Effector memory CD8-positive, alpha-beta T cell (primary cell): ENCODE results near the gene COTL1.

Source experiments
- ATAC-seq: fragments of 150-1000 bp; cut with Tn5 transposase; replicated peaks from 2 replicates; pipeline ENCODE4 v1.10.0; 2021; ENCODE audit warnings: mild to moderate bottlenecking, moderate library complexity
- DNase-seq, 3 experiments: peaks; one replicate each; pipeline ENCODE4 v3.0.0; 2021
- H3K27ac Mint-ChIP-seq, 2 donors: one replicate each; pipeline ENCODE4 v1.8.0; 2022; ENCODE audit warnings: mild to moderate bottlenecking in 2 of 2, mixed read lengths in 2 of 2, moderate library complexity in 2 of 2
- H3K27me3 Mint-ChIP-seq, 2 donors: one replicate each; pipeline ENCODE4 v1.8.0; 2022; ENCODE audit warnings: mixed read lengths in 2 of 2
- H3K36me3 Mint-ChIP-seq: one replicate; pipeline ENCODE4 v1.8.0; 2022; ENCODE audit warnings: mild to moderate bottlenecking, moderate library complexity, mixed read lengths; ENCODE audit not compliant: insufficient read depth
- H3K4me1 Mint-ChIP-seq, 2 donors: one replicate each; pipeline ENCODE4 v1.8.0; 2022; ENCODE audit warnings: low read depth in 2 of 2, mixed read lengths in 2 of 2
- H3K4me3 Mint-ChIP-seq, 2 donors: one replicate each; pipeline ENCODE4 v1.8.0; 2022; ENCODE audit warnings: mild to moderate bottlenecking in 2 of 2, mixed read lengths in 2 of 2, moderate library complexity in 2 of 2
- H3K9me3 Mint-ChIP-seq, 2 donors: one replicate each; pipeline ENCODE4 v1.8.0; 2022; ENCODE audit warnings: mixed read lengths in 2 of 2

Gene COTL1

GRCh38 chr16:84605339-84605848 lies 12.5 kb downstream of the COTL1 start:
- H3K4me3 Mint-ChIP-seq: peak overlapping the region in 1 of 2 donors; percentile 47
- ATAC-seq (no peak), DNase-seq (no peak)
- H3K36me3 Mint-ChIP-seq: peaks cover 25% of the 10 kb centered on the region
- H3K27me3 Mint-ChIP-seq: no peaks in the 10 kb centered on the region
- peak overlapping the region in 1 of 2 donors; percentile 93 for H3K27ac Mint-ChIP-seq
- H3K4me1 Mint-ChIP-seq: peaks cover 70 to 72% of the 10 kb centered on the region in 2 donors
- no peaks in the 10 kb centered on the region for H3K9me3 Mint-ChIP-seq

DNA sequence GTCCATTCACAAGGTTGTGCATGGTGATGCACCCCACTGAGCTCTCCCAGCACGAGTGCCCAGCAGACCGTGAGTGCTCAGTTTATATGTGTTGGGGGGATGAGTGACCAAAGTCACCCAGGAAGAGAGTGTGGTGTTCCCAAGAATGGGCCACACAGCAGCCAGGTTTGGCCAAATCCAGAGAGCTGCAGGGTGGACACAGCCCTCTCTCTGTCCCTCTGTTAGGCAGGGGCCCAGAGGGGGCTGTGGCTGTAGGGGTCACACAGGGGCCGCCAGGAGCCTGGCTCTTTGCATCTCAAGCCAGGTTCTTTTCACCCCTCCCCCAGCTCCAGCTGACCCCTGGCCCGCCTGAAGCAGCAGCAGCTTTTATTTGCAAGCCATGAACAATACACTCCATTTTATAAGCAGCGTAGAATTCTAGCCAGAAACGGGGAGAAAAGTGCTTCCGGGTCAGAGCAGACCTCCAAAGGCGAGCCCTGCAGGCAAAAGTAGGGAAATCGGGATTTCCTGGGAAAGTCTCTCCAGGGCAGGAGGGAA lies 13.3 kb downstream of the COTL1 start:
- peak overlapping the region in 1 of 2 donors; percentile 87 for H3K27ac Mint-ChIP-seq
- peak overlapping the region; percentile 47 to 77 for H3K4me3 Mint-ChIP-seq
- H3K4me1 Mint-ChIP-seq: peaks cover 68 to 69% of the 10 kb centered on the region in 2 donors
- peaks cover 33% of the 10 kb centered on the region for H3K36me3 Mint-ChIP-seq
- no peak for DNase-seq
- H3K27me3 Mint-ChIP-seq: no peaks in the 10 kb centered on the region
- H3K9me3 Mint-ChIP-seq: no peaks in the 10 kb centered on the region
- no peak for ATAC-seq

GRCh38 chr16:84603940-84604339 lies 13.9 kb downstream of the COTL1 start:
- peaks cover 67% of the 10 kb centered on the region in 2 donors for H3K4me1 Mint-ChIP-seq
- no peaks in the 10 kb centered on the region for H3K9me3 Mint-ChIP-seq
- H3K27me3 Mint-ChIP-seq: no peaks in the 10 kb centered on the region
- ATAC-seq (no peak), DNase-seq (no peak)
- peaks cover 35% of the 10 kb centered on the region for H3K36me3 Mint-ChIP-seq
- H3K4me3 Mint-ChIP-seq: peak overlapping the region; percentile 77 to 78
- peak overlapping the region in 1 of 2 donors; percentile 93 for H3K27ac Mint-ChIP-seq

GRCh38 chr16:84603140-84603816 lies 14.6 kb downstream of the COTL1 start:
- Mint-ChIP-seq H3K4me3 (peak overlapping the region; percentile 77 to 78), H3K9me3 (no peaks in the 10 kb centered on the region), H3K4me1 (peaks cover 65 to 66% of the 10 kb centered on the region in 2 donors), H3K36me3 (peaks cover 31% of the 10 kb centered on the region), H3K27ac (peak overlapping the region; percentile 93 to 94), H3K27me3 (no peaks in the 10 kb centered on the region)
- ATAC-seq (no peak), DNase-seq (no peak)

GRCh38 chr16:84600343-84601229 lies 17.3 kb downstream of the COTL1 start:
- H3K27me3 Mint-ChIP-seq: peaks cover 0 to 6% of the 10 kb centered on the region in 2 donors
- peaks cover 37% of the 10 kb centered on the region for H3K36me3 Mint-ChIP-seq
- H3K4me3 Mint-ChIP-seq: peak overlapping the region; percentile 83 to 97
- ATAC-seq (peak; percentile 69), DNase-seq (no peak)
- H3K27ac Mint-ChIP-seq: peak overlapping the region; percentile 86 to 92
- H3K4me1 Mint-ChIP-seq: peaks cover 58 to 67% of the 10 kb centered on the region in 2 donors
- no peaks in the 10 kb centered on the region for H3K9me3 Mint-ChIP-seq

- H3K27ac Mint-ChIP-seq: peak overlapping the region; percentile 86 to 92
- H3K4me1 Mint-ChIP-seq: peaks cover 63 to 75% of the 10 kb centered on the region in 2 donors
- peak; percentile 39 for ATAC-seq
- DNase-seq: no peak
- peaks cover 0 to 6% of the 10 kb centered on the region in 2 donors for H3K27me3 Mint-ChIP-seq
- no peaks in the 10 kb centered on the region for H3K9me3 Mint-ChIP-seq
- H3K4me3 Mint-ChIP-seq: peak overlapping the region; percentile 83 to 97
- H3K36me3 Mint-ChIP-seq: peaks cover 43% of the 10 kb centered on the region
Measured at GRCh38 chr16:84599521-84600202, 18.2 kb downstream of the COTL1 start.

GRCh38 chr16:84598360-84598759 lies 19.5 kb downstream of the COTL1 start:
- no peak for ATAC-seq
- no peak for DNase-seq
- Mint-ChIP-seq H3K36me3 (peaks cover 56% of the 10 kb centered on the region), H3K4me3 (peak overlapping the region; percentile 72 to 97), H3K4me1 (peaks cover 66 to 75% of the 10 kb centered on the region in 2 donors), H3K9me3 (peaks cover 0 to 2% of the 10 kb centered on the region in 2 donors), H3K27me3 (peaks cover 0 to 6% of the 10 kb centered on the region in 2 donors), H3K27ac (peak overlapping the region; percentile 88 to 94)

DNA sequence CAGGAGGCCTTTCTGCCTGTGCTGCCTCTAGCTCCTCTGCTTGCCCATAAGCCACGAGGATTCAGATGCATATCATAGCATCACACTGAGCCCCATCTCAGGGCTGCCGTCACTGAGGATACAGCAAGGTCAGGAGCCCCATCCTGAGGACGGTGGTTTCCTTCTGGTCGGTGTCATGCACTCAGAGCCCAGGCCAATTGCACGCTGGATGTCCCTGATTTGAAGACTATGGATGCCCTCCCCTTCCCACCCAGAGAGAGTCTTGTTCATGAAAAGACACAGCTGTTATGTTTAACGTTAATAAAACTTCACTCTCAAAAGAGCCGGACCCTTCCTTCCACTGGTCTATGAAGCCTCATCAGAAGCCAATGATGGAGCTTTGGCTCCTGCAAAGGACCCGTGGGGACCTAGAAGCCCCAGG lies 19.9 kb downstream of the COTL1 start:
- ATAC-seq (peak; percentile 9), DNase-seq (peak in 1 of 3 experiments; percentile 41)
- Mint-ChIP-seq H3K4me1 (peaks cover 66 to 74% of the 10 kb centered on the region in 2 donors), H3K27ac (peak overlapping the region; percentile 88 to 94), H3K4me3 (peak overlapping the region; percentile 72 to 97), H3K36me3 (peaks cover 60% of the 10 kb centered on the region), H3K27me3 (peaks cover 0 to 6% of the 10 kb centered on the region in 2 donors), H3K9me3 (peaks cover 0 to 2% of the 10 kb centered on the region in 2 donors)

DNA sequence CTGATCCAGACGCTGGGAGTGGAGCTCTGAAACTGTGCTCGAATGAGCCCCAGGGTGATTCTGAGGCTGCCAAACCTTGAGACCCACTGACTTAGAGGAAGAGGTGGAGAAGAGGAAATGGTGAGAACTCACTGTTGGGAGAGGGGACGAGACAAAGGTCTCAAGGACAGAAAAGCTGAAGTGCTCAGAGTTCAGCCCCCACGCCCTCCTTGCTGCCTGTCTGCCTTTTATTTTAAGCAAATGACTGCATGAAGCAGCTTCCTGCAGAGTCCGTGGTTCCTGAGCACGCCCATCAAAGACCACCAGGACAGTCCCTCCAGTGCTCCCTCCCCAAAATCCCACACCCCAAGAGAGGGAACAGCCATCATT lies 20.4 kb downstream of the COTL1 start:
- Mint-ChIP-seq H3K27ac (peak overlapping the region; percentile 88 to 94), H3K9me3 (peaks cover 0 to 2% of the 10 kb centered on the region in 2 donors), H3K4me3 (peak overlapping the region; percentile 72 to 97), H3K27me3 (peaks cover 0 to 6% of the 10 kb centered on the region in 2 donors), H3K4me1 (peaks cover 67 to 73% of the 10 kb centered on the region in 2 donors), H3K36me3 (peaks cover 63% of the 10 kb centered on the region)
- ATAC-seq (no peak), DNase-seq (no peak)

DNA sequence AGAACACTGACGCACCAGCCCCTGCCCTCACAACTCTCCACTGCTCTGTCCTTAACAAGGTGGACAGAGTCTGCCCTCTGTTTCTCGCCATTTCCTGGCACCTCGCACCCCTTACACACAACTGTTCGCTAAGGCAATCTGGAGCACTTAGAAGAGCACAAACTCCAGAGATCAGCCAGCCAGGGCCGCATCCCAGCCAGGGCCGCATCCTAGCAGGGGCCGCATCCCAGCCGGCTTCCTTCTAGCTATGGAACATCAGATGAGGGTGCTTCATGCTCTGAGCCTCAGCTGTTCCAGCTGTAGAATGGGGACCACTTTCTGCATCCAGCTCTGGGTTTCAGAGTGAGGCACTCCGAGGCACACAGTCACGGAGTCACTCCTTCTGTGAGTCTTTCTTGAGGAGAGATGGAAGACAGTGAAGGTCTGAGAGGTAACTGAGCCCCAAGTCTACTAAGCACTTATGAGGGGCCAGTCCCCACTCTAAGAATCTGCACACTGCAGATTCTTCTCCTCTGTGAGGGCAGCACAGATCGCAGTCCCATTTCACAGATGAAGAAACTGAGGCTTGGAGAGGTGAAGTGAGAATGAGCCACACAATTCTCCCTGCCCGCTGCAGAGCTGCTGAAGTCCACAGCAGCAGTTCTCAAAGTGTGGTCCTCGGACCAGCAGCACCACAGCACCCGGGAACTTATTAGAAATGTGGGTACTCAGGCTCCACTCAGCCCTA lies 20.9 kb downstream of the COTL1 start:
- peaks cover 0 to 2% of the 10 kb centered on the region in 2 donors for H3K9me3 Mint-ChIP-seq
- H3K27me3 Mint-ChIP-seq: peaks cover 0 to 6% of the 10 kb centered on the region in 2 donors
- peak overlapping the region; percentile 72 to 97 for H3K4me3 Mint-ChIP-seq
- H3K27ac Mint-ChIP-seq: peak overlapping the region; percentile 88 to 98
- peaks cover 65% of the 10 kb centered on the region for H3K36me3 Mint-ChIP-seq
- DNase-seq: no peak
- H3K4me1 Mint-ChIP-seq: peaks cover 66 to 76% of the 10 kb centered on the region in 2 donors
- no peak for ATAC-seq

DNA sequence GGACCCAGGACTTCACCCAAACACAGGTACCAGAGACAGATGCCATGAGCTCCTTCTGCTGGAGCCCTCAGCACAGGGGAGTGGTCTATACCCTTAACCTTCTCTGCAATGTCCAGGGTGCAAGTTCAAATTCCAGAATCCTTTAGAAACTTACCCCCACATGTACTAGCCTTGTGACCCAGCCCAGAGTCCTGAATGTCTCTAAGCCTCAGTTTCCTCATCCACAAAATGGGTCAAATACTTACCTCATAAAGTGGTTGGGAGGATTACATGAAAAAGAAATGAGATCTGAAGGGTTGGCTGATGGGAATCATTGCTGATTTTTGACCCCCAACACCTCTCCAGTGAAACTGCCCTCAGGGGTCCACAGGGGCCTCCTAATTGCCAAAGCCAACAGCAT lies 21.7 kb downstream of the COTL1 start:
- peaks cover 59% of the 10 kb centered on the region for H3K36me3 Mint-ChIP-seq
- H3K27me3 Mint-ChIP-seq: peaks cover 0 to 6% of the 10 kb centered on the region in 2 donors
- peak overlapping the region; percentile 97 to 99 for H3K27ac Mint-ChIP-seq
- peak overlapping the region; percentile 14 to 97 for H3K4me3 Mint-ChIP-seq
- H3K4me1 Mint-ChIP-seq: peaks cover 59 to 68% of the 10 kb centered on the region in 2 donors
- peaks cover 0 to 2% of the 10 kb centered on the region in 2 donors for H3K9me3 Mint-ChIP-seq
- no peak for DNase-seq
- no peak for ATAC-seq

DNA sequence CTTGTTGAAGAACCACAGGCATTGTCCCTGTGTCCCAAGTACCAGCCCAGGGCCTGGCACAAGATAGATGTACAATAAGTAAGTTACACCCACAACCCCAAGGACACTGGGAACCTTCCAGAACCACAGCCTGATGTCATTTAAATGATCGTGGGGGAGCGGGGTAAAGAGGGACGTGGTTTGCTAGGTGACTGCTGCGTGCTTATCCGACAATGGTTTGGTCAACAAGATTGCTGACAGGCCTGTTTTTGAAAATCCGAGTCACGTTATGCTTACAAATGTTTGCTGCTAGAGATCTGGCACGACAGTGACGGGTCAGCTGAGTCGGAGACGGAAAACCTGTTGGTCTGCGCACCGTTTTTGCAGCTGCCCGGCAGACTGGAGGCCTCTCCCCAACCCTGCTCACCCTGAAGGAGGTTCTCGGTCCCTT lies 22.8 kb downstream of the COTL1 start:
- H3K4me3 Mint-ChIP-seq: peak overlapping the region; percentile 86 to 97
- peaks cover 0 to 6% of the 10 kb centered on the region in 2 donors for H3K27me3 Mint-ChIP-seq
- DNase-seq: no peak
- peak overlapping the region; percentile 97 to 99 for H3K27ac Mint-ChIP-seq
- H3K9me3 Mint-ChIP-seq: peaks cover 0 to 2% of the 10 kb centered on the region in 2 donors
- H3K36me3 Mint-ChIP-seq: peaks cover 56% of the 10 kb centered on the region
- peaks cover 49 to 58% of the 10 kb centered on the region in 2 donors for H3K4me1 Mint-ChIP-seq
- ATAC-seq: no peak
